ENCODE data around the gene RESP18.

Gene RESP18

GRCh38 chr2:219332542-219332941 is at the start of gene RESP18:
RESP18 (minus strand) TSS chr2:219332744.
- Histone ChIP-seq H3K27me3 (ENCODE audit: control insufficient read depth, insufficient read depth, low read length) (peaks cover 14% of the 10 kb centered on the region), H3K27ac (ENCODE audit: low read depth, low read length) (no peak within 1 kb of the TSS), H3K36me3 (ENCODE audit: control insufficient read depth, insufficient read depth, low read length) (no peaks in the 10 kb centered on the region), H3K4me3 (ENCODE audit: low read length) (no peak within 1 kb of the TSS), H3K9ac (ENCODE audit: low read length) (no peak within 1 kb of the TSS), H3K4me1 (ENCODE audit: control insufficient read depth, insufficient read depth, low read length) (no peaks in the 10 kb centered on the region)

- no peak overlapping the region for H3K9ac ChIP-seq (ENCODE audit: low read length)
- H3K27me3 ChIP-seq (ENCODE audit: control insufficient read depth, insufficient read depth, low read length) = no peaks in the 10 kb centered on the region
- H3K36me3 ChIP-seq (ENCODE audit: control insufficient read depth, insufficient read depth, low read length) = peaks cover 50% of the 10 kb centered on the region
- H3K4me3 ChIP-seq (ENCODE audit: low read length) = no peak overlapping the region
- H3K4me1 ChIP-seq (ENCODE audit: control insufficient read depth, insufficient read depth, low read length) = peaks cover 3% of the 10 kb centered on the region
- H3K27ac ChIP-seq (ENCODE audit: low read depth, low read length) = no peak overlapping the region
These were observed 48.9 kb upstream of the RESP18 start for GRCh38 chr2:219381448-219381847.

GRCh38 chr2:219380926-219381325 is 48.4 kb upstream of the RESP18 start:
- Histone ChIP-seq H3K27me3 (ENCODE audit: control insufficient read depth, insufficient read depth, low read length) (no peaks in the 10 kb centered on the region), H3K9ac (ENCODE audit: low read length) (no peak overlapping the region), H3K27ac (ENCODE audit: low read depth, low read length) (no peak overlapping the region), H3K4me3 (ENCODE audit: low read length) (no peak overlapping the region), H3K4me1 (ENCODE audit: control insufficient read depth, insufficient read depth, low read length) (no peaks in the 10 kb centered on the region), H3K36me3 (ENCODE audit: control insufficient read depth, insufficient read depth, low read length) (peaks cover 45% of the 10 kb centered on the region)

DNA sequence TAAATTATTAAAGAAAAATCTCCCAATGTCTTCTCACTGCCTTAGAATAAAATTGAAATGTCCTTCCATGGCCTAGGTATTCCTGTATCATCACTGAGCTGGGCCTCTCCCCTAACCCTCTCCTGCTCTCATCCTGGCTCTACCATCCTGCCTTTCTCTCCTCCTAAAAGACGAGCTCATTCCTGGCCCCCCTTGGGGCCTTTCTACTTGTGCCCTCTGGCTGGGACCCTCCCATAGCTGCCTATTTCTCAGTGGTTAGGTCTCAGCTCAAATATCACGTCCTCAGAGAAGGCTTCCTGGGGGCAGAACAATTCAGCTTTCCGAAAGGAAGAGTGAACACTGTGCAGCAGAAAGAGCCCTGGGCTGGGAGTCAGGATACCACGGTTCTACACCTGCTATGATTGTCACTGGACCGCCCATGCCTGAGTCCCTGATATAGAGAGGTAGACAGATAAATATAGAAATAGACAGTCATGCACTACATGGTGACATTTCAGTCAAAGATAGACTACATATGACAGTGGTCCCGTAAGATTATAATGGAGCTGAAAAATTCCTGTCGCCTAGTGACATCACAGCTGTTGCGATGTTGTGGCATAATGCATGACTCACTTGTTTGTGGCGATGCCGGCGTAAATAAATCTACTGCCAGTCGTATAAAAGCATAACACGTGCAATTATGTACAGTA is 45.8 kb upstream of the RESP18 start:
- Histone ChIP-seq H3K27me3 (ENCODE audit: control insufficient read depth, insufficient read depth, low read length) (no peaks in the 10 kb centered on the region), H3K4me1 (ENCODE audit: control insufficient read depth, insufficient read depth, low read length) (no peaks in the 10 kb centered on the region), H3K4me3 (ENCODE audit: low read length) (no peak overlapping the region), H3K36me3 (ENCODE audit: control insufficient read depth, insufficient read depth, low read length) (peaks cover 38% of the 10 kb centered on the region), H3K9ac (ENCODE audit: low read length) (no peak overlapping the region), H3K27ac (ENCODE audit: low read depth, low read length) (no peak overlapping the region)

- Histone ChIP-seq H3K4me1 (ENCODE audit: control insufficient read depth, insufficient read depth, low read length) (peaks cover 5% of the 10 kb centered on the region), H3K4me3 (ENCODE audit: low read length) (no peak overlapping the region), H3K27me3 (ENCODE audit: control insufficient read depth, insufficient read depth, low read length) (no peaks in the 10 kb centered on the region), H3K36me3 (ENCODE audit: control insufficient read depth, insufficient read depth, low read length) (peaks cover 7% of the 10 kb centered on the region), H3K9ac (ENCODE audit: low read length) (no peak overlapping the region), H3K27ac (ENCODE audit: low read depth, low read length) (no peak overlapping the region)
These were observed 36.9 kb upstream of the RESP18 start for GRCh38 chr2:219369447-219369861.

GRCh38 chr2:219368690-219369191 is 36.2 kb upstream of the RESP18 start:
- H3K36me3 ChIP-seq (ENCODE audit: control insufficient read depth, insufficient read depth, low read length) = peaks cover 2% of the 10 kb centered on the region
- H3K27ac ChIP-seq (ENCODE audit: low read depth, low read length) = no peak overlapping the region
- peaks cover 5% of the 10 kb centered on the region for H3K4me1 ChIP-seq (ENCODE audit: control insufficient read depth, insufficient read depth, low read length)
- no peaks in the 10 kb centered on the region for H3K27me3 ChIP-seq (ENCODE audit: control insufficient read depth, insufficient read depth, low read length)
- H3K4me3 ChIP-seq (ENCODE audit: low read length) = no peak overlapping the region
- H3K9ac ChIP-seq (ENCODE audit: low read length) = no peak overlapping the region

DNA sequence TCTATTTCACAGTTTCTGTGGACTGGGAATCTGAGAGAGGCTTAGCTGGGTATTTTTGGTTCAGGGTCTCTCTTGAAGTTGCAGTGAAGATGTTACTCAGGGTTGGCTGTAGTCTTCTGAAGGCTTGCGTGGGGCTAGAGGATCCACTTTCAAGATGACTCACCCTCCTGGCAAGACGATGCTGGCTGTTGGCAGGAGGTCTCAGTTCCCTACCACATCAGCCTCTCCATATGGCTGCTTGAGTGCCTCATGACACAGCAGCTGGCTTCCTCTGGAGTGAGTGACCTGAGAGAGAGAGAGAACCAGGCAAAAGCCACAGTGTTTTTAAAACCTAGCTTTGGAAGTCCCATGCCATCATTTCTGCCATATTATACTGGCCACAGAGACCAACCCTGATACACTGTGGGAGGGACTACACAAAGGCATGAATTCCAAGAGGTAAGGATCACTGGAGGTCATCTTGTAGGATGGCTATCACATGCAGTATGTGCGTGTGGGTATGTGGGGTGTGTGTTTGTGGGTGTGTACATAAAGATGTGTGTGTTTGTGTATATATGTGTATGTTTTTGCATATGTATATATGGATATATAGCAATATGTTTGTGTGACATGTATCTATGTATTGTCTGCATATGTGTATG is 30.1 kb upstream of the RESP18 start:
- no peak overlapping the region for H3K27ac ChIP-seq (ENCODE audit: low read depth, low read length)
- no peaks in the 10 kb centered on the region for H3K4me1 ChIP-seq (ENCODE audit: control insufficient read depth, insufficient read depth, low read length)
- peaks cover 16% of the 10 kb centered on the region for H3K27me3 ChIP-seq (ENCODE audit: control insufficient read depth, insufficient read depth, low read length)
- H3K9ac ChIP-seq (ENCODE audit: low read length) = no peak overlapping the region
- H3K36me3 ChIP-seq (ENCODE audit: control insufficient read depth, insufficient read depth, low read length) = no peaks in the 10 kb centered on the region
- H3K4me3 ChIP-seq (ENCODE audit: low read length) = no peak overlapping the region

- no peaks in the 10 kb centered on the region for H3K36me3 ChIP-seq (ENCODE audit: control insufficient read depth, insufficient read depth, low read length)
- H3K27me3 ChIP-seq (ENCODE audit: control insufficient read depth, insufficient read depth, low read length) = peaks cover 16% of the 10 kb centered on the region
- H3K27ac ChIP-seq (ENCODE audit: low read depth, low read length) = no peak overlapping the region
- H3K4me1 ChIP-seq (ENCODE audit: control insufficient read depth, insufficient read depth, low read length) = no peaks in the 10 kb centered on the region
- no peak overlapping the region for H3K9ac ChIP-seq (ENCODE audit: low read length)
- no peak overlapping the region for H3K4me3 ChIP-seq (ENCODE audit: low read length)
These were observed 29.5 kb upstream of the RESP18 start for GRCh38 chr2:219362072-219362471.

GRCh38 chr2:219358170-219359075 is 25.9 kb upstream of the RESP18 start:
- no peak overlapping the region for H3K27ac ChIP-seq (ENCODE audit: low read depth, low read length)
- no peaks in the 10 kb centered on the region for H3K36me3 ChIP-seq (ENCODE audit: control insufficient read depth, insufficient read depth, low read length)
- no peaks in the 10 kb centered on the region for H3K4me1 ChIP-seq (ENCODE audit: control insufficient read depth, insufficient read depth, low read length)
- H3K9ac ChIP-seq (ENCODE audit: low read length) = no peak overlapping the region
- peaks cover 22% of the 10 kb centered on the region for H3K27me3 ChIP-seq (ENCODE audit: control insufficient read depth, insufficient read depth, low read length)
- H3K4me3 ChIP-seq (ENCODE audit: low read length) = peak overlapping the region; percentile 15

DNA sequence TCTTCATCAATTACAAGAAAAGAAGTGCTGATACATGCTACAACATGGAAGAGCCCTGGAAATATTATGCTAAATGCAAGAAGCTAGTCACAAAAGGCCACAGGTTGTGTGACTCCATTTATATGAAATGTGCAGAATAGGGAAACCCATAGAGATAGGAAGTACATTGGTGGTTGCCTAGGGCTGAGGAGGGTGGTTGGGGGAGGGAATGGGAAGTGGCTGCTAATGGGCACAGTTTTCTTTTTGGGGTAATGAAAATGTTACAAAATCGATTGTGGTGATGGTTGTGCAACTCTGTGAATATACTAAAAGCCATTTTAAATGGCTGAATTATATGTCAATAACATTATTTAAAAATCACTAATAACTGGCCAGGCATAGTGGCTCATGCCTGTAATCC is 24.3 kb upstream of the RESP18 start:
- no peaks in the 10 kb centered on the region for H3K36me3 ChIP-seq (ENCODE audit: control insufficient read depth, insufficient read depth, low read length)
- H3K4me1 ChIP-seq (ENCODE audit: control insufficient read depth, insufficient read depth, low read length) = no peaks in the 10 kb centered on the region
- peaks cover 22% of the 10 kb centered on the region for H3K27me3 ChIP-seq (ENCODE audit: control insufficient read depth, insufficient read depth, low read length)
- H3K9ac ChIP-seq (ENCODE audit: low read length) = no peak overlapping the region
- no peak overlapping the region for H3K4me3 ChIP-seq (ENCODE audit: low read length)
- H3K27ac ChIP-seq (ENCODE audit: low read depth, low read length) = no peak overlapping the region

DNA sequence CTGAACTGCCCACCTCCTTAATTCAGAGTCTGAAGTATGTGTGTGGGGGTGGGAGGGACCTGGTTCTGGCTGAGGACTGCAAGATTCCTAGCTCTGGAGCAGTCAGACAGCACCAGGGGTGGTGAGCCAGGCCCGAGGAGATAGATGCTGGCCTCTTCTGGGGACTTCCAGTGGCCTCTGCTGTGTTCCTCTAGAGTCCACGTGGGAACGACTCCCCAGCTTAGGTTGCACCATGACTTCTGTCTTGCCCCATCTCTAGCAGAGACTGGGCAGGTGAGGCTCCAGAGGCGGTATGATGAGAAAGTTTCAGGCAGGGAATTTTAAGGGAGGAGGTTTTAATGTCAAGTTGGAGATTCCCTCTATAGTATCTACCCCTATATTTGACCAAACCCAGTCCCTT is 22.0 kb upstream of the RESP18 start:
- Histone ChIP-seq H3K27me3 (ENCODE audit: control insufficient read depth, insufficient read depth, low read length) (peaks cover 24% of the 10 kb centered on the region), H3K9ac (ENCODE audit: low read length) (no peak overlapping the region), H3K36me3 (ENCODE audit: control insufficient read depth, insufficient read depth, low read length) (no peaks in the 10 kb centered on the region), H3K27ac (ENCODE audit: low read depth, low read length) (no peak overlapping the region), H3K4me1 (ENCODE audit: control insufficient read depth, insufficient read depth, low read length) (no peaks in the 10 kb centered on the region), H3K4me3 (ENCODE audit: low read length) (no peak overlapping the region)

DNA sequence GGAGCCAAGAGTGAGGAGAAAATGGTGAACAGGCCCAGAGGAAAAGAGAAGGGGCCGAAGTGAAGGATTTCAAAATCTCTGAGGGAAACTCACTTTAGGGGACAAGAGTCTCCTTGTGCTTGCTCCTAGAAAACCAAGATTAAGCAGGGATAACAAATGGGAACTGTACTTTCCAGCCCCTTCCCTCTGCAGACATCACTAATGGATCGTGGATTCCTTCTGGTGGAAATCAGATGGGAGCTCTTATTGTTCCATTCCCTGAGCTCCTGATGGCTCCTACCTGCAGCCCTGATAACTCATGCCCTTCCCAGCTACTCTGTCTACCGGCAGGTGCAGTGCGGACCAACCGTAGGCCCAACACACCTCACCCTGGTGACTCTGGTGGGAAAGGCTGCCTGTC is 20.6 kb upstream of the RESP18 start:
- H3K4me3 ChIP-seq (ENCODE audit: low read length) = no peak overlapping the region
- H3K9ac ChIP-seq (ENCODE audit: low read length) = no peak overlapping the region
- peaks cover 15% of the 10 kb centered on the region for H3K27me3 ChIP-seq (ENCODE audit: control insufficient read depth, insufficient read depth, low read length)
- H3K36me3 ChIP-seq (ENCODE audit: control insufficient read depth, insufficient read depth, low read length) = no peaks in the 10 kb centered on the region
- no peaks in the 10 kb centered on the region for H3K4me1 ChIP-seq (ENCODE audit: control insufficient read depth, insufficient read depth, low read length)
- no peak overlapping the region for H3K27ac ChIP-seq (ENCODE audit: low read depth, low read length)
